ENCODE measurements around the gene ATP8B4. TPM values are rescaled to one million over a fixed set of nuclear protein-coding genes. Genes with fewer than 3 reads are reported as not detected.

ATP8B4 gene
- total and polyA plus RNA-seq, 2 donors (not counting 3 experiments of a cell fraction or from before 2014, with no cell fraction given): not detected

DNA sequence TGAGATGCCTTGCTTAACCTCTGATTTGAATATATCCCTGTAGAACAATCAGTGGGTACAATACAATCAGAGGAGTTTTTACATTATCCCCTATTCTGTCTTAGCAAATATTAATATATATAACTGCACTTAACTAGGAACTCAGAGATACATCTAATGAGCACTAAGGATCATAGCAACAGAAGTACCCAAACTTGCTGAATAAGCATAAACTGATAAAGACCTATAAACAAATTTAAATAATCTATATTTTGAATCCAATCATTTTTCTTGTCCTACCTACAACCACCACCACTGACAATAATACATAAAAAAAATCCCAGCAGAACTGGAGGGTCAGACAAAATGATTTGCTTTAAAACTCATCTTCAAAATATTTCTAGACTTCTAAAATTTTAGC lies 106.2 kb downstream of the ATP8B4 start:
- TF ChIP-seq FOS (IDR thresholded peaks at IDR 0.05; ENCODE audit: borderline replicate concordance, insufficient read depth, low read length) (no peak), EZH2 (IDR thresholded peaks at IDR 0.05; ENCODE audit: borderline replicate concordance, low read depth, low read length, severe bottlenecking) (no peak), JUN (IDR thresholded peaks at IDR 0.05; ENCODE audit: borderline replicate concordance, insufficient read depth, insufficient read length, low read depth) (no peak)
- no peak overlapping the region for H3K4me3 ChIP-seq (replicated peaks in 1 of 3; ENCODE audit: insufficient read depth in 1 of 3, low read depth in 1 of 3, low read length in 3 of 3)
- H2AFZ ChIP-seq (ENCODE audit: low read depth, low read length): no peak overlapping the region
- no peaks in the 10 kb centered on the region for H3K79me2 ChIP-seq (ENCODE audit: control insufficient read depth, insufficient read depth, low read length)
- peaks cover 2 to 16% of the 10 kb centered on the region in 2 experiments for H3K27me3 ChIP-seq (ENCODE audit: control insufficient read depth in 2 of 2, insufficient read depth in 2 of 2, low read length in 2 of 2)
- BruUV-seq (replicated peaks): no TSS peak
- dilution Hi-C loops (cut with MboI; ENCODE audit: extremely low pct_ligation_motif_present, low sequenced_read_pairs): no loop called here
- POLR2A ChIA-PET: no interaction called here
- no peak overlapping the region for H3K9ac ChIP-seq (replicated peaks; ENCODE audit: extremely low read depth, insufficient read depth, low read length)
- H3K36me3 ChIP-seq (ENCODE audit: control insufficient read depth in 2 of 2, extremely low read depth in 1 of 2, insufficient read depth in 2 of 2, low read length in 2 of 2): no peaks in the 10 kb centered on the region
- no peaks in the 10 kb centered on the region for H3K9me1 ChIP-seq (replicated peaks; ENCODE audit: control insufficient read depth, extremely low read depth, insufficient read depth, low read length)
- H3K4me2 ChIP-seq (ENCODE audit: insufficient read depth, low read length): no peak overlapping the region
- no peaks in the 10 kb centered on the region for H3K9me3 ChIP-seq (replicated peaks; ENCODE audit: control insufficient read depth, insufficient read depth, low read length)
- DNase-seq (ENCODE audit: low read depth, low spot score) (no peak), FAIRE-seq (no peak)
- intact Hi-C loops (cut with micrococcal nuclease): no loop called here
- H3K27ac ChIP-seq (ENCODE audit: insufficient read depth, low read depth, low read length): no peak overlapping the region
- H4K20me1 ChIP-seq (replicated peaks; ENCODE audit: control insufficient read depth, extremely low read depth, insufficient read depth, low read length): no peaks in the 10 kb centered on the region
- H3K4me1 ChIP-seq (ENCODE audit: control insufficient read depth, extremely low read depth, insufficient read depth, low read length): no peaks in the 10 kb centered on the region
- CTCF ChIA-PET: interaction anchor here (0.9 kb wide), 1 partner anchor 52 kb away, joined by 3 read pairs; no protein-coding TSS in a partner anchor

DNA sequence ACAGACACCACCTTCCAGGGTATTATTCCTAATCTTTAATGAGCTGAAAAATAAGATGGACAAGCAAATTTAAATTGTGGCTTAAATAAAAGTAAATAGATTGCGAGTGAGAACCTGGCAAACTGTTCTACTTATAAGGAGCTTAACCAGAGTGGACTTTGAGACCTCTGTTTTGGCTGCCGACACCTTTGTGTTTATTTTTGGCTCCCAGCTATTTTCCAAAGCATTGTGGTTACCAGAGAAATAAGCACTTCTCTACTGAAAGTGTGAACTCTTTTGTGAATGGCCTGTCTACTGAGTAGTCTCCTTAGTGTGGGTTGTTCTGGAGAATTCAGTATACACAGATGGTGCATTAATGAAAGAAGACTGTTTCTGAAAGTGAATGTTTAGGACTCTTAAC lies 109.4 kb downstream of the ATP8B4 start:
- no peaks in the 10 kb centered on the region for H3K9me3 ChIP-seq (replicated peaks; ENCODE audit: control insufficient read depth, insufficient read depth, low read length)
- H3K27ac ChIP-seq (ENCODE audit: insufficient read depth, low read depth, low read length): no peak overlapping the region
- no peaks in the 10 kb centered on the region for H3K36me3 ChIP-seq (ENCODE audit: control insufficient read depth in 2 of 2, extremely low read depth in 1 of 2, insufficient read depth in 2 of 2, low read length in 2 of 2)
- peaks cover 2 to 19% of the 10 kb centered on the region in 2 experiments for H3K27me3 ChIP-seq (ENCODE audit: control insufficient read depth in 2 of 2, insufficient read depth in 2 of 2, low read length in 2 of 2)
- no peaks in the 10 kb centered on the region for H3K4me1 ChIP-seq (ENCODE audit: control insufficient read depth, extremely low read depth, insufficient read depth, low read length)
- no peak overlapping the region for H3K4me2 ChIP-seq (ENCODE audit: insufficient read depth, low read length)
- no peak for TF ChIP-seq POLR2AphosphoS5 (IDR thresholded peaks at IDR 0.05; ENCODE audit: insufficient read depth, low read depth, low read length)
- TF ChIP-seq, protein P1, sequence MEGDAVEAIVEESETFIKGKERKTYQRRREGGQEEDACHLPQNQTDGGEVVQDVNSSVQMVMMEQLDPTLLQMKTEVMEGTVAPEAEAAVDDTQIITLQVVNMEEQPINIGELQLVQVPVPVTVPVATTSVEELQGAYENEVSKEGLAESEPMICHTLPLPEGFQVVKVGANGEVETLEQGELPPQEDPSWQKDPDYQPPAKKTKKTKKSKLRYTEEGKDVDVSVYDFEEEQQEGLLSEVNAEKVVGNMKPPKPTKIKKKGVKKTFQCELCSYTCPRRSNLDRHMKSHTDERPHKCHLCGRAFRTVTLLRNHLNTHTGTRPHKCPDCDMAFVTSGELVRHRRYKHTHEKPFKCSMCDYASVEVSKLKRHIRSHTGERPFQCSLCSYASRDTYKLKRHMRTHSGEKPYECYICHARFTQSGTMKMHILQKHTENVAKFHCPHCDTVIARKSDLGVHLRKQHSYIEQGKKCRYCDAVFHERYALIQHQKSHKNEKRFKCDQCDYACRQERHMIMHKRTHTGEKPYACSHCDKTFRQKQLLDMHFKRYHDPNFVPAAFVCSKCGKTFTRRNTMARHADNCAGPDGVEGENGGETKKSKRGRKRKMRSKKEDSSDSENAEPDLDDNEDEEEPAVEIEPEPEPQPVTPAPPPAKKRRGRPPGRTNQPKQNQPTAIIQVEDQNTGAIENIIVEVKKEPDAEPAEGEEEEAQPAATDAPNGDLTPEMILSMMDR (IDR thresholded peaks at IDR 0.05; ENCODE audit: extremely low read depth in 1 of 2, insufficient read depth in 1 of 2, low read depth in 1 of 2, low read length in 2 of 2): no peak
- no peak for TF ChIP-seq POLR2A (IDR thresholded peaks at IDR 0.05; ENCODE audit: low read depth, low read length)
- TF ChIP-seq FOS (IDR thresholded peaks at IDR 0.05; ENCODE audit: borderline replicate concordance, insufficient read depth, low read length): no peak
- no peak for TF ChIP-seq JUN (IDR thresholded peaks at IDR 0.05; ENCODE audit: borderline replicate concordance, insufficient read depth, insufficient read length, low read depth)
- TF ChIP-seq, protein P2, sequence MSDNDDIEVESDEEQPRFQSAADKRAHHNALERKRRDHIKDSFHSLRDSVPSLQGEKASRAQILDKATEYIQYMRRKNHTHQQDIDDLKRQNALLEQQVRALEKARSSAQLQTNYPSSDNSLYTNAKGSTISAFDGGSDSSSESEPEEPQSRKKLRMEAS (IDR thresholded peaks at IDR 0.05; ENCODE audit: insufficient read depth, insufficient read length): no peak
- no peak for TF ChIP-seq GATA2 (IDR thresholded peaks at IDR 0.05; ENCODE audit: insufficient read depth, insufficient read length, low read depth, low read length)
- no peak for TF ChIP-seq MYC (IDR thresholded peaks at IDR 0.05; ENCODE audit: low read depth, low read length)
- no peak for TF ChIP-seq EZH2 (IDR thresholded peaks at IDR 0.05; ENCODE audit: borderline replicate concordance, low read depth, low read length, severe bottlenecking)
- H2AFZ ChIP-seq (ENCODE audit: low read depth, low read length): no peak overlapping the region
- H3K9ac ChIP-seq (replicated peaks; ENCODE audit: extremely low read depth, insufficient read depth, low read length): no peak overlapping the region
- BruUV-seq (replicated peaks): no TSS peak
- no peak overlapping the region for H3K4me3 ChIP-seq (replicated peaks in 1 of 3; ENCODE audit: insufficient read depth in 1 of 3, low read depth in 1 of 3, low read length in 3 of 3)
- ChIA-PET POLR2A (no interaction called here), CTCF (interaction anchor here (1.3 kb wide), 1 partner anchor 774 kb away, joined by 5 read pairs; no protein-coding TSS in a partner anchor)
- no peak for FAIRE-seq
- H4K20me1 ChIP-seq (replicated peaks; ENCODE audit: control insufficient read depth, extremely low read depth, insufficient read depth, low read length): no peaks in the 10 kb centered on the region
- dilution Hi-C loops (cut with MboI; ENCODE audit: extremely low pct_ligation_motif_present, low sequenced_read_pairs): no loop called here
- intact Hi-C loops (cut with micrococcal nuclease): loop anchor here (10.0 kb wide), 1 partner anchor 895 kb away; the partner anchor contains the start of gene AP4E1
- DNase-seq (ENCODE audit: low read depth, low spot score): no peak
- H3K9me1 ChIP-seq (replicated peaks; ENCODE audit: control insufficient read depth, extremely low read depth, insufficient read depth, low read length): no peaks in the 10 kb centered on the region
- no peaks in the 10 kb centered on the region for H3K79me2 ChIP-seq (ENCODE audit: control insufficient read depth, insufficient read depth, low read length)

All from endothelial cell of umbilical vein (primary cell).